BJ (cell line): ENCODE data around the gene AP1B1. TPM values are rescaled to one million over a fixed set of nuclear protein-coding genes. Genes with fewer than 3 reads are reported as not detected.

Experiments used
- CTCF ChIA-PET: fragments of 350-600 bp; formaldehyde crosslinking; extraction: SDS; loops from one replicate; lab custom pipeline; 2021; ENCODE audit warnings: antibody characterized with exemption, inconsistent platforms; lab: Yijun Ruan, JAX
- POLR2A ChIA-PET: fragments of 300-600 bp; sonication (Branson Sonifier 250); formaldehyde crosslinking; extraction: SDS; loops from one replicate; lab custom pipeline; 2021; ENCODE audit warnings: antibody characterized with exemption; lab: Charles Lee
- DNase-seq: peaks from one replicate; pipeline ENCODE4 v3.0.0-alpha.2; 2011; ENCODE audit warnings: low read depth
- H3K27me3 ChIP-seq: 2 replicates; pipeline ENCODE4 v1.6.0; 2011; ENCODE audit warnings: low read length; ENCODE audit not compliant: control insufficient read depth, insufficient read depth
- H3K36me3 ChIP-seq: 2 replicates; pipeline ENCODE4 v1.5.1; 2011; ENCODE audit warnings: low read length; ENCODE audit not compliant: control insufficient read depth, insufficient read depth
- H3K4me3 ChIP-seq: 2 replicates; pipeline ENCODE4 v1.5.1; 2011; ENCODE audit warnings: low read depth, mild to moderate bottlenecking, control low read depth, low read length
- CTCF ChIP-seq: IDR thresholded peaks from 2 replicates; pipeline ENCODE4 v1.5.1; 2011; ENCODE audit warnings: low read depth, mild to moderate bottlenecking, control low read depth, inconsistent platforms, low read length, moderate library complexity; ENCODE audit not compliant: insufficient read depth
- polyA plus RNA-seq: library from polyadenylated mRNA; depleted of rRNA; stranded (reverse); fragments of >200 nt; gene quantifications from 2 replicates; pipeline ENCODE4 v1.2.3, GENCODE V29; 2011

AP1B1 gene
- polyA plus RNA-seq, 1 experiment = 75.0 TPM

GRCh38 chr22:29337631-29338284 lies 50.6 kb downstream of the AP1B1 start:
- ChIA-PET POLR2A (no interaction called here), CTCF (interaction anchor here (0.8 kb wide), 1 partner anchor 18 kb away, joined by 3 read pairs; no protein-coding TSS in a partner anchor)
- Histone ChIP-seq H3K4me3 (no peak overlapping the region), H3K36me3 (peaks cover 29% of the 10 kb centered on the region), H3K27me3 (no peaks in the 10 kb centered on the region)
- no peak for DNase-seq
- no peak for TF ChIP-seq CTCF

GRCh38 chr22:29336751-29337490 lies 51.4 kb downstream of the AP1B1 start:
- POLR2A ChIA-PET = no interaction called here
- no peak overlapping the region for H3K4me3 ChIP-seq

GRCh38 chr22:29335656-29336055 lies 52.7 kb downstream of the AP1B1 start:
- DNase-seq = no peak
- Histone ChIP-seq H3K36me3 (peaks cover 18% of the 10 kb centered on the region), H3K4me3 (no peak overlapping the region), H3K27me3 (no peaks in the 10 kb centered on the region)
- ChIA-PET POLR2A (no interaction called here), CTCF (no interaction called here)
- TF ChIP-seq CTCF = no peak

More at GRCh38 chr22:29336751-29337490, 51.4 kb downstream of the AP1B1 start:
- CTCF ChIA-PET = interaction anchor here (0.8 kb wide), 1 partner anchor 17 kb away, joined by 3 read pairs; no protein-coding TSS in a partner anchor
- no peak for DNase-seq
- TF ChIP-seq CTCF = no peak
- Histone ChIP-seq H3K27me3 (no peaks in the 10 kb centered on the region), H3K36me3 (peaks cover 29% of the 10 kb centered on the region)

GRCh38 chr22:29334696-29335344 lies 53.5 kb downstream of the AP1B1 start:
- no peak for DNase-seq
- ChIA-PET CTCF (interaction anchor here (0.7 kb wide), 1 partner anchor 276 kb away, joined by 3 read pairs; no protein-coding TSS in a partner anchor), POLR2A (no interaction called here)
- H3K4me3 ChIP-seq = no peak overlapping the region
- TF ChIP-seq CTCF = no peak
- H3K36me3 ChIP-seq = peaks cover 19% of the 10 kb centered on the region
- no peaks in the 10 kb centered on the region for H3K27me3 ChIP-seq

- ChIA-PET CTCF (interaction anchor here (0.7 kb wide), 1 partner anchor 275 kb away, joined by 3 read pairs; no protein-coding TSS in a partner anchor), POLR2A (no interaction called here)
- no peak for TF ChIP-seq CTCF
- no peaks in the 10 kb centered on the region for H3K27me3 ChIP-seq
- H3K4me3 ChIP-seq = no peak overlapping the region
- peaks cover 20% of the 10 kb centered on the region for H3K36me3 ChIP-seq
- DNase-seq = no peak
Measured at GRCh38 chr22:29334148-29334547, 54.2 kb downstream of the AP1B1 start.
